Activated CD4-positive, alpha-beta T cell treated with anti-CD3 and anti-CD28 coated beads for 4 hours (primary cell): Measurements from ENCODE around the gene SELENOK.

ENCODE experiments used
- DNase-seq, 2 donors: peaks; one replicate each; pipeline ENCODE4 v3.0.0-alpha.2; 2020

The SELENOK gene

GRCh38 chr3:53841296-53841695 lies 50.4 kb downstream of the SELENOK start:
- DNase-seq = no peak

GRCh38 chr3:53837331-53837730 lies 54.3 kb downstream of the SELENOK start:
- DNase-seq = no peak

GRCh38 chr3:53836084-53836872 lies 55.4 kb downstream of the SELENOK start:
- DNase-seq = no peak

GRCh38 chr3:53835257-53835656 lies 56.4 kb downstream of the SELENOK start:
- no peak for DNase-seq

- no peak for DNase-seq
Measured at GRCh38 chr3:53834429-53835095, 57.1 kb downstream of the SELENOK start.
